ENCODE data around the gene TRAF6.
A peak's percentile ranks its signal among the peaks of the same experiment; 100 is the strongest.

TRAF6 gene

DNA sequence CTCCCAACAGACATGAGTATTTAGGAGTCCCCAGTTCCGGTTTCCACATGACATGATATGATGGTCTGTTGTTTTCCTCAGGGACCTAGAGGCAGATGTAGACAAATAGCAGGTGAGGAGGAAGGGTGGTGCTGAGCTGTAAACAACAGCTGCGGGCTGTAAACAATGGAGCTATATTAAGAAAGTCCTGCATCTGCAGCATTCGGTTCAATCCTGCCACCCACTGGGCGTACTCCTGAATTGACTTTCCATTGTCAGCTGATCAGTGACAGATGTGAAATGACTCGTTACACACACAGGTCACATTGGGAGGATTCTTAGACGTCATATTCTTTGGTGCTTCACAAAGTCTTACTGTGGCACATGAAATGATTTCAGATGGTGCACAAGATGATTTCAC is 30.9 kb upstream of the TRAF6 start:
- TF ChIP-seq CTCF (IDR thresholded peaks at IDR 0.05; ENCODE audit: insufficient read depth, low read length, poor library complexity, severe bottlenecking) = peak; percentile 54
- peaks cover 1% of the 10 kb centered on the region; the same call in 1 of the 2 replicates for H3K27me3 ChIP-seq (replicated peaks; ENCODE audit: control insufficient read depth, insufficient read depth, low read length)
- H3K36me3 ChIP-seq (ENCODE audit: control insufficient read depth, insufficient read depth, low read length) = no peaks in the 10 kb centered on the region
- peak; percentile 29 for DNase-seq (ENCODE audit: extremely low read depth, insufficient read length)
- no peak overlapping the region for H3K4me3 ChIP-seq (replicated peaks; ENCODE audit: low read depth, low read length)

DNA sequence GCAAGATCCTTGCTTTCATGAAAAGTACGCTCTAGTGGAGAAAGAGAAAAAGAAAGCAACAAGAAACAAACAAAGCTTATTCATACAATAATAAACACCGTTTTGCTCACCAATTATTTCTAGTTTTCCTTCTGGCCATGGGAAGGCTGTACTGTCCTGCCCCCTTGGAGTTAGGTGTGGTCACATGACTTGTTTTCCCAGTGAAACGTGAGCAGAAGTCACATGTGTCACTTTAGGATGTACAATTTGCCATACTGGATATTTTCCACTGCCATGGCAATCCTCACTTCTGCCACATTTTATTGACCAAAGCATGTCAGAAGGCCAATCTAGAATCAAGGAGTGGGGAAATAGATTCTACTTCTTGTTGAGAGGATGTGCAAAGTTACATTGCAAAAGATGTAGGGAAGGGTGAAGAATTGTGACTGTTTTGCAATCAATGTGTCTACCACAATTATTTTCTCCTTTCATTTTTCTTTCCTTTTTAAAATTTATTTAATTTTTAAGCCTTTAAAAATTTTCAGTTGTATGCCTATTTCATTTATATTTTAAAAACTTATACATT is 24.3 kb upstream of the TRAF6 start:
- DNase-seq (ENCODE audit: extremely low read depth, insufficient read length) = no peak
- H3K4me3 ChIP-seq (replicated peaks; ENCODE audit: low read depth, low read length) = no peak overlapping the region
- TF ChIP-seq CTCF (IDR thresholded peaks at IDR 0.05; ENCODE audit: insufficient read depth, low read length, poor library complexity, severe bottlenecking) = no peak
- no peaks in the 10 kb centered on the region for H3K27me3 ChIP-seq (replicated peaks; ENCODE audit: control insufficient read depth, insufficient read depth, low read length)
- H3K36me3 ChIP-seq (ENCODE audit: control insufficient read depth, insufficient read depth, low read length) = no peaks in the 10 kb centered on the region

- no peak for DNase-seq (ENCODE audit: extremely low read depth, insufficient read length)
- H3K27me3 ChIP-seq (replicated peaks; ENCODE audit: control insufficient read depth, insufficient read depth, low read length) = no peaks in the 10 kb centered on the region
- TF ChIP-seq CTCF (IDR thresholded peaks at IDR 0.05; ENCODE audit: insufficient read depth, low read length, poor library complexity, severe bottlenecking) = no peak
- H3K4me3 ChIP-seq (replicated peaks; ENCODE audit: low read depth, low read length) = no peak overlapping the region
- H3K36me3 ChIP-seq (ENCODE audit: control insufficient read depth, insufficient read depth, low read length) = no peaks in the 10 kb centered on the region
Measured at GRCh38 chr11:36532941-36533601, 23.0 kb upstream of the TRAF6 start.

DNA sequence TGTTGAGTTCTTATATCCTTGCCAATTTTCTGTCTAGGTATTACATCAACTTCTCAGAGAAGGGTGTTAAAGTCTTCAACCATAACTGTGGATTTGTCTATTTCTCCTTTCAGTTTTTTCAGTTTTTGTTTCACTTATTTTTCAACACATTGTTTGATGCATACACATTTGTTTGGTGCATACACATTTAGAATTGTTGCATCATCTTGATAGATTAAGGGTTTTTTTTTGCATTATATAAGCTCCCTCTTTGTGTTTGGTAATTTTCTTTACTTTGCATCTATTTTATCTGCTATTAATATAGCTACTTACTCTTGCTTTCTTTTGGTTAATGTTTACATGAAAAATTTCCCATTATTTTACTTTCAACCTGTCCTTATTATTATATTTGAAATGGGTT is 20.8 kb upstream of the TRAF6 start:
- no peaks in the 10 kb centered on the region for H3K36me3 ChIP-seq (ENCODE audit: control insufficient read depth, insufficient read depth, low read length)
- no peak for TF ChIP-seq CTCF (IDR thresholded peaks at IDR 0.05; ENCODE audit: insufficient read depth, low read length, poor library complexity, severe bottlenecking)
- no peak overlapping the region for H3K4me3 ChIP-seq (replicated peaks; ENCODE audit: low read depth, low read length)
- H3K27me3 ChIP-seq (replicated peaks; ENCODE audit: control insufficient read depth, insufficient read depth, low read length) = no peaks in the 10 kb centered on the region
- DNase-seq (ENCODE audit: extremely low read depth, insufficient read length) = no peak

GRCh38 chr11:36513965-36514364 is 3.9 kb upstream of the TRAF6 start:
- Histone ChIP-seq H3K36me3 (ENCODE audit: control insufficient read depth, insufficient read depth, low read length) (no peaks in the 10 kb centered on the region), H3K27me3 (replicated peaks; ENCODE audit: control insufficient read depth, insufficient read depth, low read length) (no peaks in the 10 kb centered on the region), H3K4me3 (replicated peaks; ENCODE audit: low read depth, low read length) (no peak overlapping the region)
- DNase-seq (ENCODE audit: extremely low read depth, insufficient read length) = no peak
- no peak for TF ChIP-seq CTCF (IDR thresholded peaks at IDR 0.05; ENCODE audit: insufficient read depth, low read length, poor library complexity, severe bottlenecking)
